ENCODE data around the gene PKNOX2.

DNA sequence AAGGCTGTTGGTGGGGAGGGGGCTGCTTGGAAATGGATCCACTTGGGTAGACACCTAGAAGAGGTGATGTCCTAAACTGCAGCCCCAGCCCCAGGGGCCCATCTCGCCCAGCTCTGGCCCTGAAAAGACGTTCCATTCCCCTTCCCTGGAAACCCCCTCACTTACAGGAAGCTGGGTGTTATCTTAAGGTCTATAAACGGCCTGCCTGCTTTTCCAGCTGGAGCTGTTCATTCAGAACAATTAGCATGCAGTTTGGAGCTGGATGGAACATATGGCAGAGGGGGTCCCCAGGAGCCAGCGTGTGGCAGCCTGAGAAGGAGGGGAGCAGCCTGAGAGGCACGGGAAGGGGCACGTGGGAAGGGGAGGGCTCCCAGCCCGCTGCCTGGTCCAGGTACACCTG, 139.6 kb downstream of the PKNOX2 start:
- TF ChIP-seq, protein P1, sequence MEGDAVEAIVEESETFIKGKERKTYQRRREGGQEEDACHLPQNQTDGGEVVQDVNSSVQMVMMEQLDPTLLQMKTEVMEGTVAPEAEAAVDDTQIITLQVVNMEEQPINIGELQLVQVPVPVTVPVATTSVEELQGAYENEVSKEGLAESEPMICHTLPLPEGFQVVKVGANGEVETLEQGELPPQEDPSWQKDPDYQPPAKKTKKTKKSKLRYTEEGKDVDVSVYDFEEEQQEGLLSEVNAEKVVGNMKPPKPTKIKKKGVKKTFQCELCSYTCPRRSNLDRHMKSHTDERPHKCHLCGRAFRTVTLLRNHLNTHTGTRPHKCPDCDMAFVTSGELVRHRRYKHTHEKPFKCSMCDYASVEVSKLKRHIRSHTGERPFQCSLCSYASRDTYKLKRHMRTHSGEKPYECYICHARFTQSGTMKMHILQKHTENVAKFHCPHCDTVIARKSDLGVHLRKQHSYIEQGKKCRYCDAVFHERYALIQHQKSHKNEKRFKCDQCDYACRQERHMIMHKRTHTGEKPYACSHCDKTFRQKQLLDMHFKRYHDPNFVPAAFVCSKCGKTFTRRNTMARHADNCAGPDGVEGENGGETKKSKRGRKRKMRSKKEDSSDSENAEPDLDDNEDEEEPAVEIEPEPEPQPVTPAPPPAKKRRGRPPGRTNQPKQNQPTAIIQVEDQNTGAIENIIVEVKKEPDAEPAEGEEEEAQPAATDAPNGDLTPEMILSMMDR (IDR thresholded peaks at IDR 0.05) = no peak
- TF ChIP-seq POLR2A (IDR thresholded peaks at IDR 0.05) = no peak
